GM12892 (cell line): Measurements from ENCODE around the gene RUFY4.

Experiments used
- POLR2A ChIP-seq: IDR thresholded peaks from 2 replicates; pipeline ENCODE4 v1.6.1; 2011; ENCODE audit warnings: low read depth, low read length, control low read depth
- POLR2AphosphoS5 ChIP-seq: IDR thresholded peaks from 2 replicates; pipeline ENCODE4 v1.6.1; 2011; ENCODE audit warnings: low read depth, low read length, control low read depth

GRCh38 chr2:218023636-218024035 is 45.4 kb upstream of the RUFY4 start:
- TF ChIP-seq POLR2A (no peak), POLR2AphosphoS5 (no peak)
